MM.1S (cell line): Measurements from ENCODE around the gene AMDHD1.

ENCODE experiments used
- DNase-seq: peaks from one replicate; pipeline ENCODE4 v3.0.0-alpha.2; 2015
- H2AFZ ChIP-seq: fragments of 300-600 bp; sonication (generic); 2 replicates; pipeline ENCODE4 v1.6.0; 2016; ENCODE audit warnings: antibody characterized with exemption, low read length
- H3F3A ChIP-seq: fragments of 300-600 bp; sonication (generic); 2 replicates; pipeline ENCODE4 v1.6.1; 2016; ENCODE audit warnings: mild to moderate bottlenecking, antibody characterized with exemption, low read length, moderate library complexity, mixed read lengths; ENCODE audit not compliant: insufficient read depth
- H3K27ac ChIP-seq: fragments of 300-600 bp; sonication (generic); 2 replicates; pipeline ENCODE4 v1.5.1; 2016; ENCODE audit warnings: mild to moderate bottlenecking, low read length
- H3K27me3 ChIP-seq: fragments of 300-600 bp; sonication (generic); replicated peaks from 2 replicates; pipeline ENCODE4 v1.6.0; 2016; ENCODE audit warnings: low read length; ENCODE audit not compliant: insufficient read depth
- H3K36me3 ChIP-seq: fragments of 300-600 bp; sonication (generic); replicated peaks from 2 replicates; pipeline ENCODE4 v1.6.1; 2016; ENCODE audit warnings: mild to moderate bottlenecking, low read length, mixed read lengths; ENCODE audit not compliant: insufficient read depth
- H3K4me1 ChIP-seq: fragments of 300-600 bp; sonication (generic); 2 replicates; pipeline ENCODE4 v1.6.1; 2016; ENCODE audit warnings: low read length, mixed read lengths
- H3K4me2 ChIP-seq: fragments of 300-600 bp; sonication (generic); 2 replicates; pipeline ENCODE4 v1.6.0; 2016; ENCODE audit warnings: low read depth, low read length
- H3K4me3 ChIP-seq: fragments of 300-600 bp; sonication (generic); 2 replicates; pipeline ENCODE4 v1.5.1; 2016; ENCODE audit warnings: low read length, mixed read lengths
- H3K79me2 ChIP-seq: fragments of 300-600 bp; sonication (generic); 2 replicates; pipeline ENCODE4 v1.6.1; 2016; ENCODE audit warnings: mixed run types, low read length, mixed read lengths
- H3K9ac ChIP-seq: fragments of 300-600 bp; sonication (generic); 2 replicates; pipeline ENCODE4 v1.6.1; 2016; ENCODE audit warnings: low read length, mixed read lengths
- H3K9me2 ChIP-seq: fragments of 300-600 bp; sonication (generic); replicated peaks from 2 replicates; pipeline ENCODE4 v1.6.1; 2016; ENCODE audit warnings: mild to moderate bottlenecking, low read length, mixed read lengths; ENCODE audit not compliant: insufficient read depth
- H3K9me3 ChIP-seq: fragments of 300-600 bp; sonication (generic); replicated peaks from 2 replicates; pipeline ENCODE4 v1.6.1; 2016; ENCODE audit warnings: mild to moderate bottlenecking, low read length, mixed read lengths; ENCODE audit not compliant: insufficient read depth
- H4K20me1 ChIP-seq: fragments of 300-600 bp; sonication (generic); 2 replicates; pipeline ENCODE4 v1.6.1; 2016; ENCODE audit warnings: mild to moderate bottlenecking, low read length, moderate library complexity, mixed read lengths; ENCODE audit not compliant: insufficient read depth
- CTCF ChIP-seq: fragments of 300-600 bp; sonication (generic); IDR thresholded peaks from 2 replicates; pipeline ENCODE4 v1.5.1; 2016; ENCODE audit warnings: antibody characterized with exemption, low read length, mixed read lengths
- EZH2 ChIP-seq: fragments of 300-600 bp; sonication (generic); optimal IDR thresholded peaks from 2 replicates; pipeline ENCODE3; 2017; ENCODE audit warnings: low read depth, mild to moderate bottlenecking, antibody characterized with exemption, low read length, mixed read lengths
- EZH2phosphoT487 ChIP-seq: fragments of 300-600 bp; sonication (generic); IDR thresholded peaks from 2 replicates; pipeline ENCODE4 v1.6.1; 2018; ENCODE audit warnings: antibody characterized with exemption, low read length

Gene AMDHD1

GRCh38 chr12:95960241-95960640, 17.1 kb downstream of the AMDHD1 start:
- Histone ChIP-seq H2AFZ (no peak overlapping the region), H3K4me1 (no peaks in the 10 kb centered on the region), H3K4me3 (no peak overlapping the region), H3K4me2 (no peak overlapping the region), H3K27ac (no peak overlapping the region), H3K9me2 (no peaks in the 10 kb centered on the region), H3K79me2 (no peaks in the 10 kb centered on the region), H3K36me3 (no peaks in the 10 kb centered on the region), H3K9ac (no peak overlapping the region), H3K9me3 (no peaks in the 10 kb centered on the region), H3K27me3 (no peaks in the 10 kb centered on the region), H3F3A (no peaks in the 10 kb centered on the region), H4K20me1 (no peaks in the 10 kb centered on the region)
- TF ChIP-seq CTCF (no peak), EZH2 (no peak), EZH2phosphoT487 (no peak)
- DNase-seq, result no peak

- Histone ChIP-seq H4K20me1 (no peaks in the 10 kb centered on the region), H3K4me1 (no peaks in the 10 kb centered on the region), H3K9me3 (no peaks in the 10 kb centered on the region), H3K4me2 (no peak overlapping the region), H3K4me3 (no peak overlapping the region), H3K27ac (no peak overlapping the region), H3F3A (no peaks in the 10 kb centered on the region), H3K9ac (no peak overlapping the region), H3K36me3 (no peaks in the 10 kb centered on the region), H3K79me2 (no peaks in the 10 kb centered on the region), H3K27me3 (no peaks in the 10 kb centered on the region), H2AFZ (no peak overlapping the region), H3K9me2 (no peaks in the 10 kb centered on the region)
- no peak for DNase-seq
- TF ChIP-seq EZH2phosphoT487, result no peak
- TF ChIP-seq EZH2, result no peak
- no peak for TF ChIP-seq CTCF
These were observed 19.1 kb downstream of the AMDHD1 start for GRCh38 chr12:95962222-95962621.

GRCh38 chr12:95963096-95963495, 20.0 kb downstream of the AMDHD1 start:
- H3K27ac ChIP-seq, result no peak overlapping the region
- no peaks in the 10 kb centered on the region for H3K79me2 ChIP-seq
- no peaks in the 10 kb centered on the region for H3F3A ChIP-seq
- no peaks in the 10 kb centered on the region for H3K9me2 ChIP-seq
- H3K4me1 ChIP-seq, result no peaks in the 10 kb centered on the region
- H2AFZ ChIP-seq, result no peak overlapping the region
- H4K20me1 ChIP-seq, result no peaks in the 10 kb centered on the region
- H3K27me3 ChIP-seq, result no peaks in the 10 kb centered on the region
- H3K9ac ChIP-seq, result no peak overlapping the region
- DNase-seq, result no peak
- H3K4me3 ChIP-seq, result no peak overlapping the region
- H3K36me3 ChIP-seq, result no peaks in the 10 kb centered on the region
- TF ChIP-seq EZH2phosphoT487 (no peak), EZH2 (no peak), CTCF (no peak)
- no peak overlapping the region for H3K4me2 ChIP-seq
- no peaks in the 10 kb centered on the region for H3K9me3 ChIP-seq
